Keratinocyte (primary cell): Measurements from ENCODE around the gene PHF10.

Experiments
- CTCF ChIP-seq, 3 experiments: IDR thresholded peaks in 1 of 3; conservative IDR thresholded peaks in 1 of 3; optimal IDR thresholded peaks in 1 of 3; 2 replicates in 2 of 3; 3 replicates in 1 of 3; pipeline versions ENCODE3 to v1.5.1; 2011; ENCODE audit warnings: low read length in 3 of 3, mild to moderate bottlenecking in 3 of 3, moderate library complexity in 2 of 3, control low read depth in 1 of 3, inconsistent platforms in 1 of 3; ENCODE audit not compliant: insufficient read depth in 2 of 3; ENCODE audit errors: extremely low read depth in 1 of 3
- EZH2 ChIP-seq: IDR thresholded peaks from one replicate; pipeline ENCODE4 v1.6.1; 2012; ENCODE audit warnings: inconsistent platforms, mild to moderate bottlenecking, low read length, moderate library complexity

GRCh38 chr6:169695131-169695530, 29.2 kb downstream of the PHF10 start:
- TF ChIP-seq CTCF (optimal IDR thresholded peaks at IDR 0.05 in 1 of 3, IDR thresholded peaks at IDR 0.05 in 1 of 3, conservative IDR thresholded peaks at IDR 0.05 in 1 of 3; ENCODE audit: extremely low read depth in 1 of 3, insufficient read depth in 2 of 3, low read length in 3 of 3) (no peak), EZH2 (no peak)
